GM18505 (cell line): ENCODE results near the gene PPP5C.
"Not testable (repeated sequence)": the region's sequence is repeated elsewhere in the genome, so short reads cannot be mapped to it uniquely, and the experiment has no call there.

Experiments
- ATAC-seq: cut with Tn5 transposase; IDR thresholded peaks from one replicate; pipeline ENCODE4 v1.9.1; 2021; ENCODE audit not compliant: unreplicated experiment
- POLR2A ChIP-seq: IDR thresholded peaks from 4 replicates; pipeline ENCODE4 v1.6.1; 2011; ENCODE audit warnings: borderline replicate concordance; ENCODE audit not compliant: insufficient read depth, insufficient read length; ENCODE audit errors: extremely low read depth

PPP5C gene

GRCh38 chr19:46364359-46364758, 17.5 kb downstream of the PPP5C start:
- TF ChIP-seq POLR2A: no peak
- no peak for ATAC-seq

DNA sequence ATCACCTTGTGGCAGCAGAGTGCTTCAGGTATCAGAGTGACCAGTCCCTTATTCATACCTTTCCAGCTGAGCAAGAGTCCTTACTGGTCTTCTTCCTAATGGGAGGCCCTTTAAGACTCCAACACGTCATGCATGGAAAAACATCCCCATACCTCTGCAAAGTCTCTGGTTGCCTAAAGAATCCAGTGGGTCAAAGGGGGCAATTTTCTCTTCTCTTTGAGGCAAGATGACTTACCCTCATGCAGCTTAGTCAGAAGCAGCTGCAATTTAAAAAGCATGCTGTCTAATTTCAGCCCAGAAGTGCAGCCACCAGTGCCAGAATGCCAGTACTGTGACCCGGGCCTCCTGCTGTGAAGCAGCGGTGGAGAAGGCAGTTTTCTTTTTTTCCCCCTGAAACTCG, 18.7 kb downstream of the PPP5C start:
- ATAC-seq: no peak
- TF ChIP-seq POLR2A: no peak

GRCh38 chr19:46366620-46367292, 19.9 kb downstream of the PPP5C start:
- ATAC-seq: no peak
- TF ChIP-seq POLR2A: no peak

DNA sequence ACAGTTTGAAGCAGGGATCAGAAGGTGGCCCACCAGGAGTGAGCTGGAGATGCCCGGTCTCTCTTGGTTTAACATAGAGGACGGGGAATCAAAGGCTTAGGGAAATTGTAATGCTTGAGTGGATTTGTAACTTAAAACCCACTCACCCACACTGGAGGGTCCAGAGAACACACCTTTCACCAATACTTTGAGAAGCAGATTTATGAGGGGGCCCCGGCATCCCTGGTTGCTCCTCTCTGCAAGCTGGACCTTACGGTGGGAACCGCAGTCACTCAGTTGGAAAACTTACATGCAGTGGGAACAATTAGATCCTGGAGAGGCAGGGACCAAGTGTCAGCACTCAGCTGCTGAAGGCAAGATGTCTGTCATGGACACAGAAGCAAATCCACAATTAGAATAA, 20.5 kb downstream of the PPP5C start:
- no peak for ATAC-seq
- TF ChIP-seq POLR2A: no peak

GRCh38 chr19:46368116-46368515, 21.2 kb downstream of the PPP5C start:
- no peak for TF ChIP-seq POLR2A
- no peak for ATAC-seq

DNA sequence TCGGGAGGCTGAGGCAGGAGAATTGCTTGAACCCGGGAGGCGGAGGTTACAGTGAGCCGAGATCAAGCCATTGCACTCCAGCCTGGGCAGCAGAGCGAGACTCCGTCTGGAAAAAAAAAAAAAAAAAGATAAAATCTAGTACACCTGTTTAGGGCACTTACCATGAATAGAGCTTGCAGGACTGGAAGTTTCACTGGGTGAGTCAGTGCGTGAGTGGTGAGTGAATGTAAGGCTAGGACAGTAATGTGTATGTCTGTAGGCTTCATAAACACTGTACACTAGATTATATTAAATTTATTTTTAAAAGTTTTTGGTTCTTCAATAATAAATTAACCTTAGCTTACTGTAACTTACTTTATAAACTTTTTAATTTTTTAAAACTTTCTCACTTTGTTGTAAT, 22.9 kb downstream of the PPP5C start:
- TF ChIP-seq POLR2A: no peak
- no peak for ATAC-seq

DNA sequence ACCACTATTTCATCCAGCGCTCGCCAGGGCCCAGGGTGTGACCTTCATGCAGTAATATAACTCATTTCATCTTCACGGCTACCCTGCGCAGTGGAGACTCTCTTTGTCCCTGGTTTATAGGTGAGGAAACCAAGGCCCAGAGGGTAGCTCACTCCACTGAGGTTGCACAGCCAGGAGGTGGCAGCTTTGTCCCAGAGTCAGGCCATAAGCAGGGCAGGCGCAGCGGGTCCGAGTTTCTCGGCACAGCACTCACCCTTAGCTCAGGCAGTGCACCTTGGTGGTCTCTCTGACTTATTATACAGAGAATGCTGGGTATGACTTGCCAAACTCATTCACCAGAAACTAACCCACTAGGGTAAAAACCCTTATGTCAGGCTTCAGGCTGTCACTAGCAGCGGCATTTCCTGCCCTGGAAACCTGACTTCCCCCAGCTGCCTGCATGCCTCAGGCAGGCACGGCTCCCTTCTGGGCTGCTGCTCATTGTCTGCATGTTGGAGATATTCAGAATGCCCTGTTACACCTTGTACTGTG, 24.5 kb downstream of the PPP5C start:
- no peak for TF ChIP-seq POLR2A
- no peak for ATAC-seq

DNA sequence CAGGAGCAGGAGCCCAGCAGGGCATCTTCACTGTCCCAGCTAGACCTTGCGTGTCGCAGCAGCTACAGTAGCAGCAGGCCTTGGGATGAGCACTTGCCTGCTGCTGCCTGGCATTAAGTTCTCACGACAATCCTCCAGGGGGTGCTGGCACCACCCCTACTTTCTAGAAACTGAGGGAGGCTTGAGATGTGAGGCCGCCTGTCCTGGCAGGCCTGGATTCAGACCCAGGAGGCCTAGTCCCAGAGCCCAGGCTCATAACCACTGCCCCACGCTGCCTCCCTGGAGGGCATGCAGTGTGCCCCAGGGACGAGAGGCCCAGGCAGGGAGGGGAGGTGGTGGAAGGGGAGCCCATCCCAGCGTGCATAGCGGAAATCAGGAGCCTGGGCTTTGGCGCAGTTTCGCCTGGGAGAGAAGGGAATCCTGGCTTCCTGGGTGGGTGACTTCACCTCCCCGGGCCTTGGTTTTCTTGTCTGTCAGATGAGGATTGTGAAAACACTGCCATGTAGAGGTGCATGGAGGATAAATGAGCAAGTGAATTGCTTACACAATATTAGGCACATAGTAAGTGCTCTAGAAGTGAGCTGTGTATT, 26.1 kb downstream of the PPP5C start:
- no peak for ATAC-seq
- no peak for TF ChIP-seq POLR2A

- no peak for TF ChIP-seq POLR2A
- ATAC-seq: no peak
Measured at GRCh38 chr19:46373491-46374359, 26.8 kb downstream of the PPP5C start.

DNA sequence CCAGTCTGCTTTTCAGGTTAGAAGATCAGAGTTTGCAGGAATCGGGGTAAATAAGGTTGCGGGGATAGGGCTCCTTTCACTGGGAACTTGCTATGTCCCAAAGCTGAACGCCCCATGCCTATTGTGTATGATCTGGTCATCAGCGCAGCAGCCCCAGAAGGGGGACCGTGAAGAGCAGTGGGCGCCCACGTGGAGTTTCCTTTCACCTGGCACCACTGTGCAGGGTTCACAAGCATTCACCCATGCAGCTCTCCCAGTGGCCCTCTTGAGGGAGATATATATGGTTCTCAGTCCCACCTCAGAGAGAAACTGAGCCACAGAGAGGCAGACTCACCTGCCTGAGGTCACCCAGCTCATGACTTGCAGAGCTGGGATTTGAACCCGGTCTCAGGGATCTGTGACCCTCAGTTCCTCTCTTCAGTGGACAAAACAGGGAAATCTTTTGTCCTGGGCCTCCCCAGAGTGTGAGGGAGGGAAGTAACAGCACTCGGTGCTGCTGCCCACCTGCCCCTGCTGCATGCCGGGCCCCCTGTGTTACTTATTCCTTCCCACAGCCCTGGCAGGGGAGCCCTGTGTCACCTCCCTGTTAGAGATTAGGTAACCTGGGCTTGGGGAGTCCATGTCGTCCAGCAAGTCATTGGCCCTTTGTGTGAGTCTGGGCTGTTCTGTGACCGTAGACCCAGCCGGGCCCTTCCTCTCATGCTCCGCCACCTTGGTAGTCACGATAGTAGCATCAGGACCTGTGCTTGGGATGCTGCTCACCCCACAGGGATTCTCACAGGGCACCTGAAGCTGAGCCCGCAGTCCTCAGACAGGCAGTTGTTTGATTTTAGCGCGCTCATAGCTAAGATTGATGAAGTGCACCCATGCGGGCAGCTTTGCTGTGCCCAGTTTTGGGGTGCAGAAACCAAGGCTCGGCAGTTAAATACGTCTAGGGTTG, 27.9 kb downstream of the PPP5C start:
- TF ChIP-seq POLR2A: no peak
- ATAC-seq: no peak

GRCh38 chr19:46375476-46376067, 28.7 kb downstream of the PPP5C start:
- not testable (repeated sequence) for ATAC-seq
